HS-5 (cell line): ENCODE data around the gene HOXA6.

Experiments
- DNase-seq: peaks from one replicate; pipeline ENCODE4 v3.0.0-alpha.2; 2012; ENCODE audit warnings: low read depth

Gene HOXA6

DNA sequence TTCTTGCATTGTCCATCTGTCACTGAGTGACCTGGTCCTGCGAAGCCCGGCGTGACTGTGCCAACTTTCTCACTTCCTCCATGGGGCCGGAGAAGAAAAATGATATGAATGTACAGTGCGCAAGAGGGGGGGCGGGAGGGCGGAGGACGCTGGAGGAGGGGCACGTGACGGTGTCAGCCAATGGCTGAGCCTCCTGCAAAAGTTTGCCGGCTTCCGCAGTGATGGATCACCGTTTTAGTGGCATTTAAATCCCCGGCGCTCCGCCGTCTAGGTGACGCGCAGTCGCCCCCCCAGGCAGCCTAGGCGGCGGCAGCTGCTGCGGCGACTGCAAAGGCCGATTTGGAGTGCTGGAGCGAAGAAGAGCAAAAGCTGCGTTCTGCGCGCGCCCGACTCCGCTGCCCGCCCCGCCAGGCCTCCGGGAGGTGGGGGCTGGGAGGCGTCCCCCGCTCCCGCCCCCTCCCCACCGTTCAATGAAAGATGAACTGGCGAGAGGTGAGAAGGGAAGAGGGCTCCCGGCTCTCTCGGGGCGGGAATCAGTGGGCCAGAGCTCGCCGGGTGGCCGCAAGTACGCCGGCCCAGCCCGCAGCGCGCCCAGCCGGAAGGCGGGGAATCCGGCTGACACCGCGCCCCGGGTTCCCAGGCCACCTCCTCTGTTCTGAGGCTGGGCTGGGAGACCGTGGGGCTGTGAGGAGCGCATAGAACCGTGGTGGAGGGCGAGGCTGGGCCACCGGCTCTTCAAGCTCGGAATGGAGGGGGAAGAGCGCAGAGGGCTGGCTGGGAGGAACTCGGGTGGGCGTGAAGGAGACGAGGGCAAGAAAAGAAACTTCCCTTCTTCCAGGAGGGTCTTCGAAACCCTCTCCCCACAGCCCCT is 51.4 kb downstream of the HOXA6 start, which contains the start of gene HOXA1:
Gene HOXA1, minus strand, starts transcription at position 104 of the 871 bp plus-strand sequence. Its CDS starts 88 bp downstream, at position 16.
- peak; percentile 82 for DNase-seq
